ENCODE data around the gene KCNAB2.
"Not testable (repeated sequence)": the region's sequence is repeated elsewhere in the genome, so short reads cannot be mapped to it uniquely, and the experiment has no call there.

Gene KCNAB2

DNA sequence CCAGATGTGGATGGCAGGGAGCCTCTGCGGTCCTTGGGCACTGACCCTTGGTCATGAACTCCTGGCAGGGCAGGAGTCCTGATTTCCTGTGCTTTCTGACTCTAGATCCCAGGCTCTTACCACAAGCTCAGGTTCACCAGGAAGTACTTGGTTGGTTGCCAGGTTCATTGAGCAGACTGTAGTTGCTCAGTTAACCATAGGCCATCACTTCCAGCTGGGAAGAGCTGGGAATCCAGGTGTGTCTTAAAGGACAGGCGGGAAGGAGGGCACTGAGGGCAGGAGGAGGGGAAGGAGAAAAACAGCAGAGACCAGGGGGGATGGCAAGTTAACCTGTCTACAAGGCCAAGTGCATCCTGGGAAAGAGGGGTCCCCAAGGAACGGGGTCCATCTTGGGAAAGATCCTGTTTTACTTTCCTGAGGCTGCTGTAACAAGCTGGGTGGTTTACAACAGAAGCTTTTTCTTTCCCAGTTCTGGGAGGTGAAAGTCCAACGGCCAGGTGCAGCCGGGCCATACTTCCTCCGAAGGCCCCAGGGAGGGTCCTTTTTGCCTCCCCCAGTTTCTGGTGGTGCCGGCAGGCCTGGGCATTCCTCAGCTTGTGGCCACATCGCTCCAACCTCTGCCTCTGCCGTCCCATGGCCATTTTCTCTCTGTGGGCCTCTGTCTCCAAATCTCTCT lies 11.6 kb downstream of the KCNAB2 start:
- Histone ChIP-seq H4K20me1 (ENCODE audit: insufficient read depth, low read length) (peaks cover 7% of the 10 kb centered on the region; the same call in 1 of the 2 replicates), H3F3A (ENCODE audit: insufficient read depth, low read length) (no peaks in the 10 kb centered on the region), H3K27ac (ENCODE audit: low read length) (no peak overlapping the region), H3K9ac (ENCODE audit: low read length) (no peak overlapping the region), H3K36me3 (replicated peaks; ENCODE audit: insufficient read depth, low read length) (no peaks in the 10 kb centered on the region), H3K9me2 (replicated peaks; ENCODE audit: insufficient read depth, low read length) (no peaks in the 10 kb centered on the region), H3K27me3 (replicated peaks; ENCODE audit: insufficient read depth, low read length) (no peaks in the 10 kb centered on the region), H3K4me1 (ENCODE audit: low read length) (no peaks in the 10 kb centered on the region), H3K9me3 (replicated peaks; ENCODE audit: insufficient read depth, low read length) (no peaks in the 10 kb centered on the region), H3K4me2 (ENCODE audit: low read depth, low read length) (no peak overlapping the region), H3K4me3 (ENCODE audit: low read length) (no peak overlapping the region), H2AFZ (ENCODE audit: low read length) (no peak overlapping the region), H3K79me2 (ENCODE audit: low read length) (no peaks in the 10 kb centered on the region)
- DNase-seq: no peak
- no peak for TF ChIP-seq EZH2 (optimal IDR thresholded peaks at IDR 0.05; ENCODE audit: low read depth, low read length)
- TF ChIP-seq EZH2phosphoT487 (IDR thresholded peaks at IDR 0.05; ENCODE audit: low read length): no peak
- TF ChIP-seq, protein P1, sequence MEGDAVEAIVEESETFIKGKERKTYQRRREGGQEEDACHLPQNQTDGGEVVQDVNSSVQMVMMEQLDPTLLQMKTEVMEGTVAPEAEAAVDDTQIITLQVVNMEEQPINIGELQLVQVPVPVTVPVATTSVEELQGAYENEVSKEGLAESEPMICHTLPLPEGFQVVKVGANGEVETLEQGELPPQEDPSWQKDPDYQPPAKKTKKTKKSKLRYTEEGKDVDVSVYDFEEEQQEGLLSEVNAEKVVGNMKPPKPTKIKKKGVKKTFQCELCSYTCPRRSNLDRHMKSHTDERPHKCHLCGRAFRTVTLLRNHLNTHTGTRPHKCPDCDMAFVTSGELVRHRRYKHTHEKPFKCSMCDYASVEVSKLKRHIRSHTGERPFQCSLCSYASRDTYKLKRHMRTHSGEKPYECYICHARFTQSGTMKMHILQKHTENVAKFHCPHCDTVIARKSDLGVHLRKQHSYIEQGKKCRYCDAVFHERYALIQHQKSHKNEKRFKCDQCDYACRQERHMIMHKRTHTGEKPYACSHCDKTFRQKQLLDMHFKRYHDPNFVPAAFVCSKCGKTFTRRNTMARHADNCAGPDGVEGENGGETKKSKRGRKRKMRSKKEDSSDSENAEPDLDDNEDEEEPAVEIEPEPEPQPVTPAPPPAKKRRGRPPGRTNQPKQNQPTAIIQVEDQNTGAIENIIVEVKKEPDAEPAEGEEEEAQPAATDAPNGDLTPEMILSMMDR (IDR thresholded peaks at IDR 0.05; ENCODE audit: low read length): no peak

DNA sequence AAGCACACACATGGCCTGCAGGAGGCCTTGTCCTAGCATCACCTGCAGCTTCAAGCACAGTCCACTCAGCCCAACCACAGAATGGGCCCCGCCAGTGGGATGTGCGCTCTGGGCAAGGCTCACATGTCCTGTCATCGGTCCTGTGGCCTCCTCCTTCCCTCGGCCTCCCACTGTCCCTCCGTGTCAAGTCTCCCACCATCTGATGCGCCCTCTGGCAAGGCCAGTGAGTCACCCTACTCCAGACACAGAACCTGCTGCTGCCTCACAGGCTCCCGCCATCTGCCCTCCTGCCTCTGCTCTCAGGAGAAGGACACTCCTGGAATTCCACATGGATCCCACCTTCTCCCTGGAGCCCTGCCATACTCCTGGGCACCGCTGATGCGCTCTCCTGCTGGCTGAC lies 14.2 kb downstream of the KCNAB2 start:
- no peaks in the 10 kb centered on the region for H3F3A ChIP-seq (ENCODE audit: insufficient read depth, low read length)
- no peak overlapping the region for H2AFZ ChIP-seq (ENCODE audit: low read length)
- H3K9me3 ChIP-seq (replicated peaks; ENCODE audit: insufficient read depth, low read length): no peaks in the 10 kb centered on the region
- no peaks in the 10 kb centered on the region for H3K27me3 ChIP-seq (replicated peaks; ENCODE audit: insufficient read depth, low read length)
- H3K9me2 ChIP-seq (replicated peaks; ENCODE audit: insufficient read depth, low read length): no peaks in the 10 kb centered on the region
- H3K27ac ChIP-seq (ENCODE audit: low read length): no peak overlapping the region
- no peaks in the 10 kb centered on the region for H3K36me3 ChIP-seq (replicated peaks; ENCODE audit: insufficient read depth, low read length)
- no peak overlapping the region for H3K4me2 ChIP-seq (ENCODE audit: low read depth, low read length)
- no peak overlapping the region for H3K4me3 ChIP-seq (ENCODE audit: low read length)
- no peak for DNase-seq
- no peak overlapping the region for H3K9ac ChIP-seq (ENCODE audit: low read length)
- H4K20me1 ChIP-seq (ENCODE audit: insufficient read depth, low read length): no peaks in the 10 kb centered on the region
- no peaks in the 10 kb centered on the region for H3K4me1 ChIP-seq (ENCODE audit: low read length)
- TF ChIP-seq EZH2phosphoT487 (IDR thresholded peaks at IDR 0.05; ENCODE audit: low read length) (no peak), EZH2 (optimal IDR thresholded peaks at IDR 0.05; ENCODE audit: low read depth, low read length) (no peak)
- TF ChIP-seq, protein P1 (IDR thresholded peaks at IDR 0.05; ENCODE audit: low read length): no peak
- H3K79me2 ChIP-seq (ENCODE audit: low read length): no peaks in the 10 kb centered on the region

DNA sequence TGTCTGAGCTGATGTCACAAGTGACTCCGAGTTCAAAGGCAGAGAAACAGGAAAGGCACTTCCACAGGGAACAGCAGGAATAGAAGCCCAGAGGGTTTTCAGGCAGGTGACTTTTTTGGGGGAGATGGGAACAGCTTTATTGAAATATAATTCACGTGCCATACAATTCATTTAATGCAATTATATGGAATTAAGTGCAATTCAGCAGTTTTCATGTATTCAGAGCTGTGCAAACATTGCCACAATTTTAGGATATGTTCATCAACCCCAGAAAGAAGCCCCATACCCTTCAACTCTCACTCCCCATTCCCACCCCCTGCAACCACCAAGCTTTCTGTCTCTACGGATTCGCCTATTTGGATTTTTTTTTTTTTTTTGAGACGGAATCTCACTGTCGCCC lies 17.0 kb downstream of the KCNAB2 start:
- Histone ChIP-seq H3K9me3 (replicated peaks; ENCODE audit: insufficient read depth, low read length) (no peaks in the 10 kb centered on the region), H3K27ac (ENCODE audit: low read length) (no peak overlapping the region), H3K27me3 (replicated peaks; ENCODE audit: insufficient read depth, low read length) (no peaks in the 10 kb centered on the region), H2AFZ (ENCODE audit: low read length) (no peak overlapping the region), H3F3A (ENCODE audit: insufficient read depth, low read length) (no peaks in the 10 kb centered on the region), H3K9ac (ENCODE audit: low read length) (no peak overlapping the region), H3K9me2 (replicated peaks; ENCODE audit: insufficient read depth, low read length) (no peaks in the 10 kb centered on the region), H4K20me1 (ENCODE audit: insufficient read depth, low read length) (no peaks in the 10 kb centered on the region), H3K4me1 (ENCODE audit: low read length) (no peaks in the 10 kb centered on the region), H3K79me2 (ENCODE audit: low read length) (no peaks in the 10 kb centered on the region), H3K36me3 (replicated peaks; ENCODE audit: insufficient read depth, low read length) (no peaks in the 10 kb centered on the region), H3K4me2 (ENCODE audit: low read depth, low read length) (no peak overlapping the region), H3K4me3 (ENCODE audit: low read length) (no peak overlapping the region)
- DNase-seq: no peak
- TF ChIP-seq, protein P1 (IDR thresholded peaks at IDR 0.05; ENCODE audit: low read length): no peak
- TF ChIP-seq EZH2phosphoT487 (IDR thresholded peaks at IDR 0.05; ENCODE audit: low read length): no peak
- TF ChIP-seq EZH2 (optimal IDR thresholded peaks at IDR 0.05; ENCODE audit: low read depth, low read length): no peak

DNA sequence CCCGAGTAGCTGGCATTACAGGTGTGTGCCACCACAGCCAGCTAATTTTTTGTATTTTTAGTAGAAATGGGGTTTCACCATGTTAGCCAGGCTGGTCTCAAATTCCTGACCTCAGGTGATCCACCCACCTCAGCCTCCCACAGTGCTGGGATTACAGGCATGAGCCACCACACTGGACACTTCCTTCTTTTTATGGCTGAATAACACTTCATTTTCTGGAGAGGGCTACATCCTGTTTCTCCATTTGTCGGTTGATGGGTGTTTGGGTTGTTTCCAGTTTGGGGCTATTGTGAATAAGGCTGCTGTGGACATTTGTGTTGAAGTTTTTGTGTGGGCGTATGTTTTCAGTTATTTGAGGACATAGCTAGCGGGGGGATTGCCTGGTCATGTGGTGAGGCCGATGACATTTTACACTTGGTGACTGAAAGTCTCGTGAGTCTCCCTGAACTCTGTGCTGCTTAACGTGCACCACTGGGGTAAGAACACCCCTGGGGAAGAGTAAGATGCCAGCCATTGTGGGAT lies 17.9 kb downstream of the KCNAB2 start:
- H3K4me1 ChIP-seq (ENCODE audit: low read length); H3K4me2 ChIP-seq (ENCODE audit: low read depth, low read length); H3K4me3 ChIP-seq (ENCODE audit: low read length); H3K9me2 ChIP-seq (replicated peaks; ENCODE audit: insufficient read depth, low read length); H3K79me2 ChIP-seq (ENCODE audit: low read length); H2AFZ ChIP-seq (ENCODE audit: low read length); H3K27ac ChIP-seq (ENCODE audit: low read length); H3K36me3 ChIP-seq (replicated peaks; ENCODE audit: insufficient read depth, low read length); H3F3A ChIP-seq (ENCODE audit: insufficient read depth, low read length); H4K20me1 ChIP-seq (ENCODE audit: insufficient read depth, low read length); H3K9ac ChIP-seq (ENCODE audit: low read length); DNase-seq; H3K27me3 ChIP-seq (replicated peaks; ENCODE audit: insufficient read depth, low read length); H3K9me3 ChIP-seq (replicated peaks; ENCODE audit: insufficient read depth, low read length): not testable (repeated sequence)

Data from MM.1S (cell line).